HL-60 (cell line): ENCODE data around the gene FOXL3.

Source experiments
- CTCF ChIP-seq: IDR thresholded peaks from one replicate; pipeline ENCODE4 v1.5.1; 2011; ENCODE audit warnings: low read length, control low read depth, inconsistent platforms; ENCODE audit not compliant: insufficient read depth
- SPI1 ChIP-seq: IDR thresholded peaks from 2 replicates; pipeline ENCODE4 v1.6.1; 2012; ENCODE audit warnings: low read depth, mild to moderate bottlenecking, borderline replicate concordance
- TF ChIP-seq, protein P1 (sequence below): IDR thresholded peaks from 2 replicates; pipeline ENCODE4 v1.6.1; 2012; ENCODE audit warnings: low read depth; ENCODE audit not compliant: insufficient replicate concordance

DNA sequence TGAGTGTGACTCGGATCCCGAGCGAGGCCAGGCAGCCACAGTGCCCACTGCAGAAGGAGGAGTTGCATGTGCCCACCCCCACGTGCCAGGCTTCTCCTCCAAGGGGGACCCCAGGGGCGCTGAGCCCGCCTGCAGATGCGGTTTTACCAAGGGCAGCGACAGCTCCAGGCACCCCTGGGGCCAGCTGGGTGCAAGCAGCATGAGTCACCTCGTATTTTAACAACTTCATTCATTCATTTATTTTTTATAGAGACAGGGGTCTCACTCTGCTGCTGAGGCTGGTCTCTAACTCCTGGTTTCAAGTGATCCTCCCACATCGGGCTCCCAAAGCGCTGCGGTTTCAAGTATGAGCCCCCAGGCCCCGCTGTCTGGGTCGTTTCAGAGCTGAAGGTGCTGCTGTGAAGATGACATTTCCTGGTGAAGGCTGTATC is 1.3 kb upstream of the FOXL3 start:
- TF ChIP-seq SPI1: no peak
- no peak for TF ChIP-seq CTCF
- TF ChIP-seq, protein P1, sequence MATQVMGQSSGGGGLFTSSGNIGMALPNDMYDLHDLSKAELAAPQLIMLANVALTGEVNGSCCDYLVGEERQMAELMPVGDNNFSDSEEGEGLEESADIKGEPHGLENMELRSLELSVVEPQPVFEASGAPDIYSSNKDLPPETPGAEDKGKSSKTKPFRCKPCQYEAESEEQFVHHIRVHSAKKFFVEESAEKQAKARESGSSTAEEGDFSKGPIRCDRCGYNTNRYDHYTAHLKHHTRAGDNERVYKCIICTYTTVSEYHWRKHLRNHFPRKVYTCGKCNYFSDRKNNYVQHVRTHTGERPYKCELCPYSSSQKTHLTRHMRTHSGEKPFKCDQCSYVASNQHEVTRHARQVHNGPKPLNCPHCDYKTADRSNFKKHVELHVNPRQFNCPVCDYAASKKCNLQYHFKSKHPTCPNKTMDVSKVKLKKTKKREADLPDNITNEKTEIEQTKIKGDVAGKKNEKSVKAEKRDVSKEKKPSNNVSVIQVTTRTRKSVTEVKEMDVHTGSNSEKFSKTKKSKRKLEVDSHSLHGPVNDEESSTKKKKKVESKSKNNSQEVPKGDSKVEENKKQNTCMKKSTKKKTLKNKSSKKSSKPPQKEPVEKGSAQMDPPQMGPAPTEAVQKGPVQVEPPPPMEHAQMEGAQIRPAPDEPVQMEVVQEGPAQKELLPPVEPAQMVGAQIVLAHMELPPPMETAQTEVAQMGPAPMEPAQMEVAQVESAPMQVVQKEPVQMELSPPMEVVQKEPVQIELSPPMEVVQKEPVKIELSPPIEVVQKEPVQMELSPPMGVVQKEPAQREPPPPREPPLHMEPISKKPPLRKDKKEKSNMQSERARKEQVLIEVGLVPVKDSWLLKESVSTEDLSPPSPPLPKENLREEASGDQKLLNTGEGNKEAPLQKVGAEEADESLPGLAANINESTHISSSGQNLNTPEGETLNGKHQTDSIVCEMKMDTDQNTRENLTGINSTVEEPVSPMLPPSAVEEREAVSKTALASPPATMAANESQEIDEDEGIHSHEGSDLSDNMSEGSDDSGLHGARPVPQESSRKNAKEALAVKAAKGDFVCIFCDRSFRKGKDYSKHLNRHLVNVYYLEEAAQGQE: no peak
